GM18907 (cell line): ENCODE measurements around the gene FCRL6.

Source experiments
- ATAC-seq: cut with Tn5 transposase; IDR thresholded peaks from one replicate; pipeline ENCODE4 v1.9.1; 2021; ENCODE audit warnings: mild to moderate bottlenecking, moderate library complexity; ENCODE audit not compliant: unreplicated experiment

FCRL6 gene

DNA sequence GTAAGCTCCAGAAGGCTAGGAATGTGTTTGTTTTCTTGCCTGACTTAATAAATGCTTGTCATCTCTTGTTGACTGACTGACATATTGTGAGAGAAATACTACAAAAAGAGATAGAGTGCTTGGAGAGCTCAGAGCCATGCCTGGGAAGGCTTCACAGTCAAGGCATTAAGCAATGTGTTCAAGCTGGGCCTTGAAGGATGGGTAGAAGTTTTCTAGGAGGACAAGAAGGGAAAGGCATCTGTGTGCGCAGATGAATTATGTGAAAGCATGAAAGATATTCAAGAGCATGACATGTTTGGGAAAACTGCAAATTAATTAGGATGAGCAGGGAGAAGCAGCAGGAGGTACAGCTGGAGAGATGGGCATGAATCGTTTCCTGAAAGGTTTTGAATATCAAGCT, 30.1 kb downstream of the FCRL6 start:
- ATAC-seq = no peak

GRCh38 chr1:159835356-159835755, 33.2 kb downstream of the FCRL6 start:
- ATAC-seq = no peak

- no peak for ATAC-seq
These were observed 33.8 kb downstream of the FCRL6 start for GRCh38 chr1:159835862-159836525.

DNA sequence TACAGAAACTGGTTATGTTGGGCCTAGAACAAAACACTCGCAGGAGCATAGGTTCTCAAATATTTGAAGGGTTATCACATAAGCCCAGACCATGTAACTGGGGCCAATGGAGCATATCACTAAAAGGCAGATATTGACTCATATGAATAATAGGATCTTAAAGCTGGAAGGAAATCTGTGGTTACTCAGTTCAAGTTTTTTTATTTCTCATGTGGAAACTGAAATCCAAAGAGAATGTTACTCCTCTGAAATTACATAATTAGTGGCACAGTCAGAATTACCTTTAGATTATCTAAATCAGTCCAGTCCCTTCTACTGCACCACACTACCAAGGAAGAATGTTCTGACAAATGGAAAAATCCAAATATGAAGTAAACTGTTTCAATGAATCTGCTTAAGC, 36.6 kb downstream of the FCRL6 start:
- ATAC-seq = peak; percentile 76

GRCh38 chr1:159839116-159839849, 37.1 kb downstream of the FCRL6 start:
- ATAC-seq = peak; percentile 75

DNA sequence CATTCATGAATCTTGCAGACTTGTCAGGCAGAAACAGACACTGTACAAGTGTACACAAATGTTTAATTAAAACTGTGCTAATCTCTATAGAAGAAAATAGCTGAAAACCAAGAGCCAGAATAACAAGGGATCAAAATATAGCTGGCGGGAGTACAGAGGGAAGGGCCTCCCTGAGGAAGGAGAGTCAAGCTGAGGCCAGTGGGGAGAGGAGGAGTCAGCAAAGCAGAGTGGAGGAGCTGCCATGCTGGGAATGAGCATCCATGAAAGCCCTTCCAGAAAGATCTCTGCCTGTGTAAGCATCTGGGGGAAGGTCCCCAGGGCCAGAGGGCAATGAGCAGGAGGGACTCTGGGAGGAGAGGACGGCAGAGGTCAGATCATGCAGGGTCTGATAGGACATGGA, 39.6 kb downstream of the FCRL6 start:
- no peak for ATAC-seq

- ATAC-seq = no peak
These were observed 41.3 kb downstream of the FCRL6 start for GRCh38 chr1:159843459-159843858.

GRCh38 chr1:159845751-159846629, 43.8 kb downstream of the FCRL6 start:
- no peak for ATAC-seq

DNA sequence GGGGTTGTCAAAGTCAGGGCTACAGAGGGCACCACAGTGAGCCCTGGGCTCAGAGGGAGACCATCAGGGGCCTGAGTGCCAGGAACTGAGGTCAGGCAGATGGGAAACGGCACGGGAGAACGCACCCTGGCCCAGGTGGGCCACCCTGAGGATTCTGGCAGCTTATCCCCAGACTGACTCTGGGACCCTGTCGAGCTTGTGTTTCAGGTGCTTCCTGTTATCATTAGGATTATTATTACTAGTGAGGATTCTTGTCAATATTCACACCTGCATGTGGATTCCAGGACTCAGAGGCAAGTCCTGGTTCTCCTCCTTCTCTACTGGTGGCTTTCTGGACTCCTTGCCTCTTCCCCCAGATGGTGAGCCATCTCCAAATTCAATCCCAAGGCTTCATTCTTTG, 45.1 kb downstream of the FCRL6 start:
- ATAC-seq = no peak

GRCh38 chr1:159848326-159848725, 46.2 kb downstream of the FCRL6 start:
- no peak for ATAC-seq

DNA sequence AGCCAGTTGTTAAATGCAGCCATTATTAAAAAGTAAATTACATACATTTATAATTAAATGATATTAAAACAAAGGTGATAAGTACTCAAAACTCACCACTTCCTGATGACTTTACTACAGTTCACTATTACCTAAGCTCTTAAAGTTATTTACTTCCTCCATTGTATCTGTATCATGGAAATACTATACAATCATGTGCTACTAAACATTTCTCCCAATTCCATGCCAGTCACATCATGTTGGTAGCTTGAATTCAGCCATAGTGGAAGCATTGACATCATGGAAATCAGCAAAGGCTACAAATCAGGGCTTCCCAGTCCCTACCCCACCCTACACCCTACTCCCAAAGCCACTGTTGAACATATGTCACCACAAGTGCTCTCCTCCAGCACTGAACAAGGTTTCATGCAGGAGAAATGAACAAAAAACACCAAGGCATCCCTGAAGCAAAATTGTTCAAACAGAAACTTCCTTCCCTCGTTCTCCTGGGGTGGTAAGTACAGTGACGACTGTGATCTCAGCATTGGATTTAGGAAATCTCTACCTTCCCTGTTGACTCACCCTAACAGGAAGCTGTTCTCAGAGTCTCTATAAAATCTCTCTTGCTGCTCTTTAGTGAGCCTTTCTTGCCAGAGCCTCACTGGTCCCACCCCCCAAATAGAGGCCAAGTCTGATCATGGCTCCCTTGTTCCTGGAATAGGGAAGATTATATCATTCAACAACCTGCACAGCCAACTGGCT, 47.6 kb downstream of the FCRL6 start:
- no peak for ATAC-seq

DNA sequence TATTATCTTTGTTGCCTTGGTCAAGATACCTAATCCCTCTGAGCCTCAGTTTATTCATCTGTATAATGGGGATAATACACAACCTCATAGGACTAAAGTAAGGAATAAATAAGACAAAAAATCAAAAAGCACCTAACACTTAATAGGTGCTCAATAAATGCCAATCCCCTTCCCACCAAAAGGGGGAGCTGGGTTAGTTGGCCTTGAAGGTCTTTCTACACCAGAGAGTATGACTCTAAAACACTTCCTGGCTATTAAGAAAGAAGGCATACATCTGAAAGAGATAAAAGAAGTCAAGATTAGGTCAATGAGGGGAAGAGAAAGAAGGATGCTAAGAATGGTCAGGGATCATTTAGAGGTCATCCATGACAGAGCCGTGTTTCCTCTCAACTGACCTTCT, 49.2 kb downstream of the FCRL6 start:
- ATAC-seq = no peak

DNA sequence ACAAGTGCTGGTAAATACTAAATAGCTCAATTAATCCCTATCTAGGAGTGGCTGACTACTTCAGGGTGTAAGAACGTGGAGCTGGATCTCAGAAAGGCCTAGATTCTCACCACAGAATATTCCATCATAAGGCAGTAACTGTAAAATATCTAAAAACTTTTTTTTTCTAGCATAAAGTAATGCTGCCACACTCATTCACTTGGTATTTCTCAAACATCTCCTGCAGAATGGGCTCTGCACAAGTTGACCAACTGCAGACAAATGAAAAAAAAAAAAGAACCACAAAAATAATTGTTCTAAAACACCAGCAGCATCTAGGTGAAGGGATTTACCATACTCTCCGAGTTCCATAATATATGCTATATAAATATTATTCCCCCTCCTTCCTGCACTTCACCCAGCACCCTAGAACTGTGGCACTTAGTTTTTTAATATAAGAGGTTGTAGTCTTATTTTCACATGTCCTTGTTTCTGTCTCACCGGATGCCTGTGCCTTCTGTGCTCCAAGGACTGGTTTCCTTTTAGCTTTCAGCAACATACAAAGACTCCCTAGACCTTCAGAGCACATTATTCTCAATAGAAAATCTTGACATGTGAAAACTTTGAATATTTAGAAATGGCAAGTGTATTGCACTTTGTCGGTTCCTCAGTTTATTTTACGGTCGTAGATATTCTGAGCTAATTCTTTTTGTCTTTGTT, 51.4 kb downstream of the FCRL6 start:
- ATAC-seq = no peak

DNA sequence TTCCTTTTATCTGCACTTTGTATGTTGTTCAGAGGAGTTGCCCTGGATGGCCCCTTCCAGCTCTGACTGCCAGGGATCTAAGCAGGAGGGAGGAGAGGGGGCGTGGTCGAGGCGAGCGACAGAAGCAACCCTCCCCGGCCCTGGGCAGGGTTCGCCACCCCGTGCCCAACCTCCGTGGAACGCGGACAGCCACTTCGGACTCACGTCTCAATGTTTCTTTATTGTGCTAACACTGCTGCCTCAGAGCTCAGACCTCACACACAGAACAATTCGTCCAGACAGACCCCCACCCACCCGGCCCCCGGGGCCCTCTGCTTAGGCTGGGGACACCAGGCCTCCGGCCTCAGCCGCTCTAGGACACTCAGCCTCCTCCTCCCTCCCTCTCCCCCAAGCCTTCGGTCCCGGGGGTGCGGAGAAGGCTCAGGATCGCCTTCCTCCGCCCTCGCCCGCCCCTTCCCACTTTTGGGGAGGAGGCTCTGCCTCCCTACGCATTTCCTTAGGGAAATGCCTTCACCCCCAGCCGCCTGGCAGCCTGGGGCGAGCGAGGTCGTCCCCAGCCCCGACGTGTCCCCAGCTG, 52.0 kb downstream of the FCRL6 start:
- peak; percentile 5 for ATAC-seq

GRCh38 chr1:159854693-159855192, 52.6 kb downstream of the FCRL6 start:
- ATAC-seq = peak; percentile 80

DNA sequence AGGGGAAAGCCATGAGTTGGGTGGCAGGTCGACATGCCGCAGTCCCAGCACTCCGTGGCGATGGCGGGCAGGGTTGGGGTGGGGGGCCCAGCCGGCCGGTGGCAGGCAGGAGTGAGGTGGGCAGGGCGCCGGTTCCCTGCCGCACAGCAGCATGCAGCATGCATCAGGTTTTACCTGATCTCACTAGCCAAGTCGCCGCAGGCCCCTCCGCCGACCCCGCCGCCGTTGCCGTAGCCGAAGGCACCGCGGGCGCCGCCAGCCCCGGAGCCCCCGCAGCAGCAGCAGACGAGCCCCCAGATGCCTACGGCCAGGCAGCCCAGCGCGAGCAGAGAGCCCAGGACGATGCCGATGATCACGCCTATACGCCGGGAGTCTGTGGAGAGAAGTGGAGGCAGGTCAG, 53.5 kb downstream of the FCRL6 start:
- ATAC-seq = no peak

GRCh38 chr1:159856576-159856975, 54.4 kb downstream of the FCRL6 start:
- no peak for ATAC-seq

GRCh38 chr1:159857889-159858288, 55.7 kb downstream of the FCRL6 start:
- ATAC-seq = no peak

GRCh38 chr1:159859767-159860322, 57.7 kb downstream of the FCRL6 start:
- ATAC-seq = no peak

- ATAC-seq = no peak
These were observed 58.3 kb downstream of the FCRL6 start for GRCh38 chr1:159860456-159860855.
